BE2C (cell line): ENCODE data around the gene TFPI.
"Not testable (repeated sequence)": the region's sequence is repeated elsewhere in the genome, so short reads cannot be mapped to it uniquely, and the experiment has no call there.

Experiments
- DNase-seq: peaks from one replicate; pipeline ENCODE4 v3.0.0-alpha.2; 2020
- H3K27me3 ChIP-seq: fragments of 250-450 bp; sonication (Bioruptor Pico); 2 replicates; pipeline ENCODE4 v1.5.1; 2020; ENCODE audit warnings: mild to moderate bottlenecking
- H3K36me3 ChIP-seq: fragments of 250-450 bp; sonication (Bioruptor Pico); 2 replicates; pipeline ENCODE4 v1.5.1; 2020; ENCODE audit warnings: mild to moderate bottlenecking
- H3K4me1 ChIP-seq: fragments of 250-450 bp; sonication (Bioruptor Pico); 2 replicates; pipeline ENCODE4 v1.5.1; 2020
- H3K4me3 ChIP-seq: 2 replicates; pipeline ENCODE4 v1.5.1; 2011; ENCODE audit warnings: low read depth, low read length
- H3K9me3 ChIP-seq: fragments of 250-450 bp; sonication (Bioruptor Pico); 2 replicates; pipeline ENCODE4 v1.5.1; 2020
- CTCF ChIP-seq: IDR thresholded peaks from 2 replicates; pipeline ENCODE4 v1.5.1; 2012; ENCODE audit warnings: mild to moderate bottlenecking, low read depth, low read length

Gene TFPI

GRCh38 chr2:187514930-187515329 lies 39.3 kb downstream of the TFPI start:
- Histone ChIP-seq H3K27me3 (no peaks in the 10 kb centered on the region), H3K36me3 (no peaks in the 10 kb centered on the region), H3K4me1 (no peaks in the 10 kb centered on the region), H3K4me3 (no peak overlapping the region), H3K9me3 (no peaks in the 10 kb centered on the region)
- no peak for DNase-seq
- TF ChIP-seq CTCF, result no peak

- DNase-seq, H3K4me1 ChIP-seq, H3K9me3 ChIP-seq, H3K36me3 ChIP-seq, H3K27me3 ChIP-seq, H3K4me3 ChIP-seq: not testable (repeated sequence)
Measured at GRCh38 chr2:187514235-187514829, 39.9 kb downstream of the TFPI start.

- not testable (repeated sequence) for H3K36me3 ChIP-seq, H3K27me3 ChIP-seq, H3K9me3 ChIP-seq, H3K4me1 ChIP-seq, DNase-seq, H3K4me3 ChIP-seq
Measured at GRCh38 chr2:187513460-187514234, 40.6 kb downstream of the TFPI start.

GRCh38 chr2:187511356-187512315 lies 42.6 kb downstream of the TFPI start:
- no peak for DNase-seq
- Histone ChIP-seq H3K4me3 (no peak overlapping the region), H3K36me3 (no peaks in the 10 kb centered on the region)

GRCh38 chr2:187510419-187511355 lies 43.5 kb downstream of the TFPI start:
- H3K36me3 ChIP-seq, H3K9me3 ChIP-seq, DNase-seq, H3K4me3 ChIP-seq, H3K27me3 ChIP-seq, H3K4me1 ChIP-seq: not testable (repeated sequence)

More at GRCh38 chr2:187511356-187512315, 42.6 kb downstream of the TFPI start:
- H3K9me3 ChIP-seq, result no peaks in the 10 kb centered on the region
- no peaks in the 10 kb centered on the region for H3K27me3 ChIP-seq
- no peaks in the 10 kb centered on the region for H3K4me1 ChIP-seq
- TF ChIP-seq CTCF, result no peak

- no peak for DNase-seq
- Histone ChIP-seq H3K4me1 (no peaks in the 10 kb centered on the region), H3K4me3 (no peak overlapping the region), H3K36me3 (no peaks in the 10 kb centered on the region), H3K9me3 (no peaks in the 10 kb centered on the region), H3K27me3 (no peaks in the 10 kb centered on the region)
- TF ChIP-seq CTCF, result no peak
Measured at GRCh38 chr2:187509667-187510417, 44.4 kb downstream of the TFPI start.
